DMS79 treated with DMSO at 0.1 percent for 48 hours (cell line): ENCODE measurements around the gene PARP16.

Experiments
- DNase-seq: peaks from one replicate; lab custom pipeline; 2025; lab: John Stamatoyannopoulos, UW

PARP16 gene, protein sequence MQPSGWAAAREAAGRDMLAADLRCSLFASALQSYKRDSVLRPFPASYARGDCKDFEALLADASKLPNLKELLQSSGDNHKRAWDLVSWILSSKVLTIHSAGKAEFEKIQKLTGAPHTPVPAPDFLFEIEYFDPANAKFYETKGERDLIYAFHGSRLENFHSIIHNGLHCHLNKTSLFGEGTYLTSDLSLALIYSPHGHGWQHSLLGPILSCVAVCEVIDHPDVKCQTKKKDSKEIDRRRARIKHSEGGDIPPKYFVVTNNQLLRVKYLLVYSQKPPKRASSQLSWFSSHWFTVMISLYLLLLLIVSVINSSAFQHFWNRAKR

DNA sequence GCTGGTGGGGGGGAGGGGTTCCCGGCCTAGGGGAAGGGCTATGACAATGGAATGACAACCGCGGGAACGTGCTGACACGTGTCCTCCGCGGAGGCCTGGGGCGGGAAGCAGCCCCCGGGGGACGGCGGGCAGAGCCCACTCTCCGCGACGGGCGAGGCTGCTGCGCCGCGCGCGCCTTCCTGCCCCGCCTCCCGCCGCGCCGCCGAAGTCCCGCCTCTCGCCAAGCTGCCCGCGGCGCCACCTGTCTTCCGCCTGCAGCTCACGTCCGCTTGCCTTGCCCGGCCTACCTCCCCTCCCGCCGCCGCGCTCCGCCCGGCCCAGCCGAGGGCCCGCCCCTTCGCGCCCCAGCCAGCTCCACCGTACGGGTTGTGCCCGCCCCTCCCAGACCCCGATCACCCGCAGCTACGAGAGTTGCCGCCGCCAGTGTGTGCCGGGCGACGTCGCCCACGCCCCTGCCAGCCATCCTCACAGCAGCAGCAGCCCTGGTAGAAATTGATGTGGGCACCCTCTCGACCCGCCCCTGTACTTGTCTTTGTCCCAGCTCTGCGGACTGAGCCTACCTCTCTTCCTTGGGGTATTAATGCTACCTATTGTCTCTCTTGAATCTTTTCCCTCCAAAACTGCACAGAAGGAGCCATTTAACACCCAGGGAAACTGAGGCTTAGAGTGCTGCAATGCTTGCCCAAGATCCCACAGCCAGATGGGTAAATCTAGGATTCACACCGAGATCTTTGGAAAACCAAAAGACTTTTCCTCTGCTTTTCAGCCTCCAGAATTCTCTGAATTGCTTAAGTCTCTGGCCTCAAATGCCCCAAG lies at the start of gene PARP16:
Gene PARP16 (minus strand): TSS at position 180 of the 816 bp plus-strand sequence. CDS start 457 bp downstream, outside the sequence.
- DNase-seq, result peak; percentile 79

GRCh38 chr15:65335278-65336055 lies 48.8 kb upstream of the PARP16 start:
- DNase-seq, result no peak

DNA sequence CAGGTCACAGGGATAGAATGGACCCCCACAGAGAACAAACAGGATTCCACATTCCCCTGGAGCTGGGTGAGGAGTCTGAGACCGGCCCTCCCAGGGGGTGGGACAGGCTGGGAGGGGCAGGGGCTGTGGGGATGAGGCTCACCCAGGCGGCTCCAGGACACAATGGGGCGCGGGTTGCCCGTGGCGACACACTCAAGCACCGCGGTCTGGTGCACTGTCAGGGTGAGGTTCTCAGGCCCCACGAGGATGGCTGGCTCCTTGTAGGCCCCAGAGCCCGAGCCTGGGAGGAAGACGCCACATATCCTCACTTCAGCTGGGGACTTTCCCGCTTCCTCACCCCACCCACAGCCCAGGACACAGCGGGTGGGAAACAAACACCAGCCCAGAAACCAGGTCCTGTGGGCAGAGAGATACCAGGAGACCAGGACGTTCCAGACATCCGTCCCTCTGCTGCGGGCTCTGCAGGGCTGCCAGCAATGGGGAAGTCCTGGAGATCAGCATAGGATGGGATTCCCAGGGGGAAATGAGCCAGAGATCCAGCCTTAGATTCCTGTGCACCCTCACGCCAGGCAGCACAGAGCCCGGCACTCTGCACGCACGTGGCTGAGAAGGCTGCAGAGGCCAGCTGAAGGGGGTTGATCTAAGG lies 48.0 kb upstream of the PARP16 start:
- DNase-seq, result no peak

DNA sequence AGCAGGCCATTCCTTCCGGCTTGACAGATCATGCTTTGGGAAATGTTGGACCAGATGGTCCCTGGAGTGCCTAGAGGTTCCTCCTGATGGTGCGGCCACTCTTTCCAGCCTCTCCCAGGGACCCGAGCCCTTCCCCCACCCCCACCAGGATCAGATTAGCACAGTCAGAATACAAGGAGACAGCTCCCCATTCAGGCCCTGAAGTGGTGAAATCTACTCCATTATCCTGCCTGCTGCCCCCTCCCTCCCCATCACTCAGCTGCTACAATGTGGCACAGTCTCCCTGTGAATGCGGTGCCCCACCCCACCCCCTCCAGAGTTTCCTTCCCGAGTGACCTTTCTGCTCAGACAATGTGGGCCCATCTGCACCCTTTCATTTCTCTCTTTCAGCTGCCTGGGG lies 47.2 kb upstream of the PARP16 start:
- no peak for DNase-seq

DNA sequence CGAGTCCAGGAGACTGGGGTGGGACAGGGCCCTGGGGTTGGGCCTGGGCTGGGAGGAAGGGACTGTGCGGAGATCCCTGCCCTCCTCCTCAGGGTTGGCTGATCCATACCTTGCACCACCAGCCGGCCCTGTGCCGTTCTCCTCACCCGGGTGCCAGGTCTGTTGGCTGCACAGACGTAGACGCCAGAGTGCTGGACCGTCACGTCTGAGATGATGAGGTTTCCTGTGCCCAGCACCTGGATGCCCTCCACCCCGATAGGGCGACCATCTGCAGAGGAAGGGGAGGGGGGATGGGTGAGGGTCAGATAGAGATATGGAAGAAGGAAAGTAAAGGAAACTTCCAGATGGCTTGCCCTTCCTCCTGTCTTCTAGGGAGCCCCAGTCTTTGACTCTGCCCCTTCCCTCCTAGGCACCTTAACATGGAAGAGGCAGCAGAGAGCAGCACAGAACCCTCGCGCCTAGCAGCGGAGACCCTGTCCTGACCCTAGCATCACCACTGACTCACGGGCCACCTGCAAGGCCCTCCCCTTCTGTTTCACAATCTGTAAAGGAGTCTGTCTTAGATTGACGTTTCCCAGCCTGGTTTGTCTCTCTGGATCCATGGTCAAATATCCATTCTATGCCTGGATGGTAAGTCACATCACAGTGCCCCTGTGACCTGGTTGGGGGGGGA lies 46.6 kb upstream of the PARP16 start:
- DNase-seq, result no peak

- no peak for DNase-seq
These were observed 45.9 kb upstream of the PARP16 start for GRCh38 chr15:65332391-65333147.

DNA sequence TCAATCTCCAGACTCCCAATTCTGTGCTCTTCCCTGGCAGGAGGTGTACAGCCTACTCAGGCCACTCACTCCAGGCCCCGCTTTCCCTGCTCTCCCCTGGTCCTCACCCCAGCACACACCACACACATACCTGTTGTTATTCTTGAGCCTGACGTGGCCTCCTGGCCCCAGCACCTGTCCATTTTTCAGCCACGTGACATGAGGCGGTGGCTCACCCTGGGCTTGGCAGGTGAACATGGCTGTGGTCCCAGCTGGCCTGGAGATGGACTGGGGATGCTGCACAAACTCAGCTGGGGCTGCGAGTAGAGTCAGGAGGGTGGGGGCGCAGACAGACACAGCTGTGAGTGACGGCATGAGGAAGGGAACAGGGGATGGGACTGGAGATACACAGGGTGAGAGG lies 45.1 kb upstream of the PARP16 start:
- DNase-seq, result no peak

DNA sequence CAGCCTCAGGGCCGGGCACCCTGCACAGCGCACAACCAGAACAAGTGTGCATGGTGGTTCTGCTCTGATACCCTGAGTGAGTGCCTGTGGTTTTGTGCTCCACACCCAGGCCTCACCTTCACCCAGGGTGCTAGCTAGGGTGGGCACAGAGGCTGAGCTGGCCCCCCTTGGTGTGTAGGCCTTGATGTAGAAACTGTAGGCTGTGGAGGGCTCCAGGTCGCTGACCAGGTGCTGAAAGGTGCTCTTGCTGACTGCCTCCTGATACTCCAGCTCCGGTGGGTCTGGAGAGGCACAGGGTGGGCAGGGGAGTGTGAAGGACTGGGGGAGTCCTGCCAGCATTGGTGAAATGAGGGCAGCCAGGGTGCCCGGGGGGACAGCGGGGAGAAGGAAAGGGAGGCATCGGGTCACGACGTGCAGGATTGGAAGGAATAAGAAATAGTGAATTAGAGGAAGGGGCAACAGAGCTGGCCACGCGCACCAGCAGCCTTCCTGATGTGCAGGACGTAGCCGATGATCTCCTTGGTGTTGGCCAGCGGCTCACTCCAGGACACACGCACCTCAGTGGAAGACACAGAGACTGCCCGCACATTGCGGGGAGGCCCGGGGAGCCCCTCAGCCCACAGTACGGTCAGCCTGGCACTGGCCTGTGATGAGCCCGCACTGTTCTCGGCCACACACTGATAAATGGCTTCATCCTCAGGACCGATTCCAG lies 44.4 kb upstream of the PARP16 start:
- no peak for DNase-seq

- DNase-seq, result no peak
These were observed 43.5 kb upstream of the PARP16 start for GRCh38 chr15:65329984-65330735.

DNA sequence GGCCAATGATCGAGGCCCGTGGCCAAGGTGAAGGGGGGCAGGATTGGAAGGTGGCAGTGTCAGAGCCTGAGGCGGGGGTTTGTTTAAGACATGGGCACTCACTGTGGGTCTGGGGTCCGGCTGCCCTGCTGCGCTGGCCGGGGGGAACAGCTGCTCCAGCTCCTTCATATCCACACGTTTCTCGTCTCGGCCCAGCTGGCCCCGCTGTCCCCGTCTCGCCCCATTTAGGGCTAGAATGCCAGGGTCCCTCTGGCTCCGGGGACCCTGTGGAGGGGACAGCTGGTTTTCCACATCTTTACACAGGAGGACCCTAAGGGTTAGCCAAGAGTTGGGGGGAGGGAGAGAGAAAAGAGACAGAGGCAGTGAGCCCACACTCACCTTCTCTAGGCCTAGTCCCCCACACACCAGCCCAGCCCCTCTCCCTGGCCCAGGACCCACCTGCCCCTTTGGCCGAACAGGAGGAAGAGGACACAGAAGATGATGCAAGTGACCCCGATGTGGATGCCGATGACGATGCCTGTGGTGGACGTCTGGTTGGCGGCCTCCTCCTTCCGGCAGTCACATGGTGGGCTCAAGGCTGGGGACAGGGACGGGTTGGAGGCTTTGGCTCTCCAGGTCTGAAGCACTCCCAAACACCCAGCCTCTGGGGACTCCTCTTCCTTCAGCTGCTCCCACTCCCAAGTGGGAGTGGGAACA lies 42.8 kb upstream of the PARP16 start:
- DNase-seq, result no peak

GRCh38 chr15:65328506-65329287 lies 42.0 kb upstream of the PARP16 start:
- no peak for DNase-seq

- DNase-seq, result no peak
These were observed 41.1 kb upstream of the PARP16 start for GRCh38 chr15:65327651-65328393.

GRCh38 chr15:65326818-65327217 lies 40.1 kb upstream of the PARP16 start:
- no peak for DNase-seq

GRCh38 chr15:65326117-65326526 lies 39.4 kb upstream of the PARP16 start:
- peak; percentile 10 for DNase-seq

- peak; percentile 56 for DNase-seq
These were observed 36.4 kb upstream of the PARP16 start for GRCh38 chr15:65323071-65323511.

DNA sequence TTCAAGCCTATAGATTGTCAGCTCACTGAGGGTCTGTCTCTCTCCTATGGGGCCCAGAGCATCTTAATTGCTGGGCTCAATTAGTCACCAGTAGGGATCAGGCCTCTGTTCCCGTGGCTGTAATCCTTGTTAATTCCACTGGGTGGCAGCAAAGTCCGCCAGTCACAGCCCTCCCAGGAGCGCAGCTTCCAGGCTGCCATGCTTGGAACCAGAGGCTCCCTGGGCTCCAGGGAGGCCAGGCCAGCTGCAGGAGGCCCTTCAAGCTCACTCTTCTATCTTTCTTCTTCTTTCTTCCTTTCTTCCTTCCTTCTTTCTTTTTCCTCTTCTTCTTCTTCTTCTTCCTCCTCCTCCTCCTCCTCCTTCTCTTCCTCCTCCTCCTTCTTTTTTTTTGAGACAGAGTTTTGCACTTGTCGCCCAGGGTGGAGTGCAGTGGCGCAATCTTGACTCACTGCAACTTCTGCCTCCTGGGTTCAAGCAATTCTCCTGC lies 32.2 kb upstream of the PARP16 start:
- DNase-seq, result peak; percentile 29

- no peak for DNase-seq
These were observed 25.8 kb upstream of the PARP16 start for GRCh38 chr15:65312400-65312916.
